Neural progenitor cell (in vitro differentiated cells): ENCODE measurements around the gene KPNA4.

Experiments used
- EZH2phosphoT487 ChIP-seq: fragments of 200-600 bp; sonication (generic); IDR thresholded peaks from 2 replicates; pipeline ENCODE4 v1.6.1; 2017; ENCODE audit warnings: antibody characterized with exemption
- TF ChIP-seq, protein P1 (sequence below): fragments of 200-600 bp; sonication (generic); IDR thresholded peaks from 2 replicates; pipeline ENCODE4 v1.5.1; 2017; ENCODE audit warnings: antibody characterized with exemption, mild to moderate bottlenecking

DNA sequence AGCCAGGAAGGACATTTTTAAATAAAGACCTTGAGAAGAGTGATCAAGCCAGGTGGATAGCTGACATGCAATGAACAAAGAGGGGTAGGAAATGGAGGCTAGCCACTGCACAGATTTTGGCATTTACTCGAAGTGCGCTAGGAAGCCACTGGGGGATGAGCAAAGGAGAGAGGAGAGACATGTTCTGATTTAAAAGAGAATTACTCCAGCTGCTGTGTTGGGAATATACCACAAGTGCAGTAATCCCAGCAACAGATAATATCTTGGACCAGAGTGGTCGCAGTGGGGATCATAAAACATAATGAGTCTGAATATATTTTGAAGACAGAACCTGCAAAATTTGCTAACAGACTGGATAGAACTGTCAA lies 19.9 kb downstream of the KPNA4 start:
- TF ChIP-seq, protein P1, sequence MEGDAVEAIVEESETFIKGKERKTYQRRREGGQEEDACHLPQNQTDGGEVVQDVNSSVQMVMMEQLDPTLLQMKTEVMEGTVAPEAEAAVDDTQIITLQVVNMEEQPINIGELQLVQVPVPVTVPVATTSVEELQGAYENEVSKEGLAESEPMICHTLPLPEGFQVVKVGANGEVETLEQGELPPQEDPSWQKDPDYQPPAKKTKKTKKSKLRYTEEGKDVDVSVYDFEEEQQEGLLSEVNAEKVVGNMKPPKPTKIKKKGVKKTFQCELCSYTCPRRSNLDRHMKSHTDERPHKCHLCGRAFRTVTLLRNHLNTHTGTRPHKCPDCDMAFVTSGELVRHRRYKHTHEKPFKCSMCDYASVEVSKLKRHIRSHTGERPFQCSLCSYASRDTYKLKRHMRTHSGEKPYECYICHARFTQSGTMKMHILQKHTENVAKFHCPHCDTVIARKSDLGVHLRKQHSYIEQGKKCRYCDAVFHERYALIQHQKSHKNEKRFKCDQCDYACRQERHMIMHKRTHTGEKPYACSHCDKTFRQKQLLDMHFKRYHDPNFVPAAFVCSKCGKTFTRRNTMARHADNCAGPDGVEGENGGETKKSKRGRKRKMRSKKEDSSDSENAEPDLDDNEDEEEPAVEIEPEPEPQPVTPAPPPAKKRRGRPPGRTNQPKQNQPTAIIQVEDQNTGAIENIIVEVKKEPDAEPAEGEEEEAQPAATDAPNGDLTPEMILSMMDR: no peak
- TF ChIP-seq EZH2phosphoT487: no peak
